Caco-2 (cell line): ENCODE results near the gene ZNF469. TPM values are rescaled to one million over a fixed set of nuclear protein-coding genes. Genes with fewer than 3 reads are reported as not detected.

Experiments used
- BruUV-seq: library from RNA; stranded (reverse); fragments of 400-500 nt; replicated peaks from 2 replicates; lab custom pipeline; 2021; lab: Mats Ljungman, UMichigan
- CTCF ChIA-PET: fragments of 300-600 bp; sonication (Branson Sonifier 250); formaldehyde crosslinking; loops from one replicate; lab custom pipeline; 2022; ENCODE audit warnings: antibody characterized with exemption; lab: Charles Lee
- POLR2A ChIA-PET: fragments of 300-600 bp; sonication (Branson Sonifier 250); formaldehyde crosslinking; loops from one replicate; lab custom pipeline; 2022; ENCODE audit warnings: antibody characterized with exemption; lab: Charles Lee
- DNase-seq, 2 experiments: peaks; one replicate each; pipeline versions ENCODE4 v3.0.0 to v3.0.0-alpha.2; 2020 to 2022
- H3K27me3 ChIP-seq: replicated peaks from 2 replicates; pipeline ENCODE4 v1.6.0; 2011; ENCODE audit warnings: low read length; ENCODE audit not compliant: control insufficient read depth, insufficient read depth
- H3K36me3 ChIP-seq: 2 replicates; pipeline ENCODE4 v1.5.1; 2011; ENCODE audit warnings: low read length; ENCODE audit not compliant: control insufficient read depth, insufficient read depth
- H3K4me1 ChIP-seq: fragments of 250-450 bp; sonication (Bioruptor Pico); 2 replicates; pipeline ENCODE4 v1.5.1; 2020; ENCODE audit warnings: mild to moderate bottlenecking
- H3K4me3 ChIP-seq: 2 replicates; pipeline ENCODE4 v1.5.1; 2011; ENCODE audit warnings: low read depth, mild to moderate bottlenecking, control low read depth, low read length
- H3K9me3 ChIP-seq: fragments of 250-450 bp; sonication (Bioruptor Pico); 2 replicates; pipeline ENCODE4 v1.5.1; 2020; ENCODE audit warnings: mild to moderate bottlenecking, moderate library complexity
- H3K27ac Mint-ChIP-seq: one replicate; pipeline ENCODE4 v1.8.0; 2022; ENCODE audit warnings: mixed read lengths; ENCODE audit not compliant: unreplicated experiment
- H3K27me3 Mint-ChIP-seq: one replicate; pipeline ENCODE4 v1.8.0; 2022; ENCODE audit warnings: mixed read lengths; ENCODE audit not compliant: insufficient read depth, unreplicated experiment
- H3K36me3 Mint-ChIP-seq: one replicate; pipeline ENCODE4 v1.8.0; 2022; ENCODE audit warnings: mild to moderate bottlenecking, mixed read lengths; ENCODE audit not compliant: insufficient read depth, unreplicated experiment
- H3K4me1 Mint-ChIP-seq: one replicate; pipeline ENCODE4 v1.8.0; 2022; ENCODE audit warnings: low read depth, mixed read lengths; ENCODE audit not compliant: unreplicated experiment
- H3K4me3 Mint-ChIP-seq: one replicate; pipeline ENCODE4 v1.8.0; 2022; ENCODE audit warnings: mild to moderate bottlenecking, moderate library complexity, mixed read lengths; ENCODE audit not compliant: unreplicated experiment
- H3K9me3 Mint-ChIP-seq: one replicate; pipeline ENCODE4 v1.8.0; 2022; ENCODE audit warnings: mixed read lengths; ENCODE audit not compliant: unreplicated experiment
- intact Hi-C: fragments of 100-400 bp; cut with micrococcal nuclease; formaldehyde crosslinking; loops from one replicate; pipeline ENCODE4 v1.10.0; 2022; ENCODE audit not compliant: unreplicated experiment
- total RNA-seq: library from RNA; stranded (reverse); gene quantifications from 2 replicates; pipeline ENCODE4 v1.2.3, GENCODE V29; 2022
- TF ChIP-seq, protein P1 (sequence below), 2 experiments: fragments of 200-600 bp in 1 of 2; IDR thresholded peaks; 1 replicate in 1 of 2; 2 replicates in 1 of 2; pipeline versions ENCODE4 v1.5.1 to v1.8.0; 2011 to 2022; ENCODE audit warnings: antibody characterized with exemption in 1 of 2, control low read depth in 1 of 2, inconsistent platforms in 1 of 2, low read depth in 1 of 2, low read length in 1 of 2, mild to moderate bottlenecking in 1 of 2, moderate library complexity in 1 of 2; ENCODE audit not compliant: insufficient read depth in 1 of 2, severe bottlenecking in 1 of 2, unreplicated experiment in 1 of 2

The ZNF469 gene
- total RNA-seq, 1 experiment from 2014 or later: 0.07 TPM

DNA sequence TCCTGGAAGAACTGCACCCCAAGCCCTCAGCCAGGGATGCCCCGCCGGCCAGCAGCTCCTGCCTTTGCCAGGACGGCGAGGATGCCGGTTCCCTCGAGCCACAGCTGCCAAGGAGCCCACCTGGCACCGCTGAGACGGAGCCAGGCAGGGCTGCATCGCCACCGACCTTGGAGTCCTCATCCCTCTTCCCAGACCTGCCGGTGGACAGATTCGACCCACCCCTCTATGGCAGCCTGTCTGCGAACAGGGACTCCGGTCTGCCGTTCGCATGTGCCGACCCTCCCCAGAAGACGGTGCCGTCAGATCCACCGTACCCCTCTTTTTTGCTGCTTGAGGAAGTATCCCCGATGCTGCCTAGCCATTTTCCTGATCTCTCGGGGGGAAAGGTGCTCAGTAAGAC, 48.9 kb downstream of the ZNF469 start:
- no peaks in the 10 kb centered on the region for H3K9me3 ChIP-seq
- Mint-ChIP-seq H3K27me3 (peaks cover 9% of the 10 kb centered on the region), H3K27ac (no peak overlapping the region), H3K9me3 (no peaks in the 10 kb centered on the region), H3K4me1 (no peaks in the 10 kb centered on the region), H3K36me3 (peaks cover 6% of the 10 kb centered on the region), H3K4me3 (peak overlapping the region; percentile 57)
- H3K27me3 ChIP-seq: peaks cover 2% of the 10 kb centered on the region; the same call in 1 of the 2 replicates
- TF ChIP-seq, protein P1, sequence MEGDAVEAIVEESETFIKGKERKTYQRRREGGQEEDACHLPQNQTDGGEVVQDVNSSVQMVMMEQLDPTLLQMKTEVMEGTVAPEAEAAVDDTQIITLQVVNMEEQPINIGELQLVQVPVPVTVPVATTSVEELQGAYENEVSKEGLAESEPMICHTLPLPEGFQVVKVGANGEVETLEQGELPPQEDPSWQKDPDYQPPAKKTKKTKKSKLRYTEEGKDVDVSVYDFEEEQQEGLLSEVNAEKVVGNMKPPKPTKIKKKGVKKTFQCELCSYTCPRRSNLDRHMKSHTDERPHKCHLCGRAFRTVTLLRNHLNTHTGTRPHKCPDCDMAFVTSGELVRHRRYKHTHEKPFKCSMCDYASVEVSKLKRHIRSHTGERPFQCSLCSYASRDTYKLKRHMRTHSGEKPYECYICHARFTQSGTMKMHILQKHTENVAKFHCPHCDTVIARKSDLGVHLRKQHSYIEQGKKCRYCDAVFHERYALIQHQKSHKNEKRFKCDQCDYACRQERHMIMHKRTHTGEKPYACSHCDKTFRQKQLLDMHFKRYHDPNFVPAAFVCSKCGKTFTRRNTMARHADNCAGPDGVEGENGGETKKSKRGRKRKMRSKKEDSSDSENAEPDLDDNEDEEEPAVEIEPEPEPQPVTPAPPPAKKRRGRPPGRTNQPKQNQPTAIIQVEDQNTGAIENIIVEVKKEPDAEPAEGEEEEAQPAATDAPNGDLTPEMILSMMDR (IDR thresholded peaks at IDR 0.05; ENCODE audit: insufficient read depth in 1 of 2, low read depth in 1 of 2, low read length in 1 of 2, severe bottlenecking in 1 of 2, unreplicated experiment in 1 of 2): no peak
- no peak overlapping the region for H3K4me3 ChIP-seq
- ChIA-PET POLR2A (no interaction called here), CTCF (no interaction called here)
- peaks cover 10% of the 10 kb centered on the region for H3K4me1 ChIP-seq
- H3K36me3 ChIP-seq: no peaks in the 10 kb centered on the region
- intact Hi-C loops: loop anchor here (10.0 kb wide), 1 partner anchor 237 kb away; no protein-coding TSS in a partner anchor
- BruUV-seq: no TSS peak
- no peak for DNase-seq

GRCh38 chr16:88432174-88432573, 49.4 kb downstream of the ZNF469 start:
- Mint-ChIP-seq H3K9me3 (no peaks in the 10 kb centered on the region), H3K27ac (no peak overlapping the region), H3K4me1 (no peaks in the 10 kb centered on the region), H3K36me3 (peaks cover 6% of the 10 kb centered on the region), H3K27me3 (peaks cover 9% of the 10 kb centered on the region), H3K4me3 (no peak overlapping the region)
- Histone ChIP-seq H3K4me1 (peaks cover 10% of the 10 kb centered on the region), H3K4me3 (no peak overlapping the region), H3K9me3 (no peaks in the 10 kb centered on the region), H3K36me3 (no peaks in the 10 kb centered on the region), H3K27me3 (peaks cover 2% of the 10 kb centered on the region; the same call in 1 of the 2 replicates)
- intact Hi-C loops: loop anchor here (10.0 kb wide), 1 partner anchor 237 kb away; no protein-coding TSS in a partner anchor
- POLR2A ChIA-PET: no interaction called here
- BruUV-seq: no TSS peak
- TF ChIP-seq, protein P1 (IDR thresholded peaks at IDR 0.05; ENCODE audit: insufficient read depth in 1 of 2, low read depth in 1 of 2, low read length in 1 of 2, severe bottlenecking in 1 of 2, unreplicated experiment in 1 of 2): no peak
- CTCF ChIA-PET: no interaction called here
- no peak for DNase-seq

Other genes with a start within 250 kb of the ZNF469 start
- 24.1 and 25.9 TPM in 2 replicates for gene ZFPM1, start 70.3 kb downstream of the ZNF469 start, total RNA-seq
- 82.0 and 91.9 TPM in 2 replicates for gene ZC3H18, start 187.4 kb downstream of the ZNF469 start, total RNA-seq